GM20431 (cell line): ENCODE measurements around the gene ETDB.
"Not testable (repeated sequence)": the region's sequence is repeated elsewhere in the genome, so short reads cannot be mapped to it uniquely, and the experiment has no call there.

Source experiments
- in situ Hi-C: fragments of 300-500 bp; cut with MseI, MboI; formaldehyde crosslinking; loops from one replicate; pipeline ENCODE4 v1.15.0; 2020; ENCODE audit warnings: low sequenced_read_pairs; ENCODE audit not compliant: unreplicated experiment

ETDB gene

DNA sequence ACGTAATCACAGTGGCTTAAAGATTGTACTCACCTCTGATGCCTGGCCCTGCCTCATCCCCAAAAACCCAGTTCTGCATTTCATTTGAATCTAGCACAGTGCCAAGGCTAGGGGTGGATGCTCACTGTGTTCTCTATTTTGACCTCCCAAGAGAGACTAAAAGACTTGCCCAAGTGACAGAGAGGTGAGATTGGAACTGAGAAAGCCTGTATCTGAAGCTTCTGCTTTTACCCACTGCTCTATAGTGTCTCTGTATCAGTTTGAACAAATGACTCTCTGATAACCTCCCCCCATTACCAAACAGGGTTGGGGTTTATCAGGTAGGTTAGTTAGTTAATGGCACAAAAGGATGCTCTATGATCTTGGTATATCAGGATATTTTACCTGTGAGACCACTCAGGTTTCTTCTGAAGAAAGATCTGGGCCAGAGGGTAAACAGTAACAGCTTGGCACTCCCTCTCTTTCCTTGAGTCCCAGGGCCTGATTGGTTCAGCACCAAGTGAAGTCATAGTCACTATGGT, at the start of gene ETDB:
TSS of gene ETDB (minus strand) at position 471 of the 521 bp plus-strand sequence. CDS start 1,265 bp downstream, outside the sequence.
- in situ Hi-C loops = not testable (repeated sequence)

DNA sequence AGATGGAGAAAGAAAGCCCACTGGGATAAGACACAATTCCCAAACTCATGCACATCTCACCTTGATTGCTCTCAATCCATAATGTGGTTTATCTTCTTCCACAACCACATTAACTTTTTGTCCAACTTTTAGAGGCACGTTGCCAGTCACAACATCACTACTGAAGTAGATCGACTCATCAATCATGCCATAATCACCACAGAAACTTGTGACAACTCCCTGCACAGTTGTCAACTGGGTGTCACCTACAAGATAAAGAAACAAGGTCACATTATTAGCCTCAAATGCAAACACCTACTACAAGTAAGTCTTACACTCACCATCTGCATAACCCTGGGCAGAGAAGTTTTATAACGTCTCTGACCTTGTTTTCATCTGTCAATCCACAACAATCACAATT, 49.2 kb upstream of the ETDB start:
- in situ Hi-C loops = not testable (repeated sequence)

DNA sequence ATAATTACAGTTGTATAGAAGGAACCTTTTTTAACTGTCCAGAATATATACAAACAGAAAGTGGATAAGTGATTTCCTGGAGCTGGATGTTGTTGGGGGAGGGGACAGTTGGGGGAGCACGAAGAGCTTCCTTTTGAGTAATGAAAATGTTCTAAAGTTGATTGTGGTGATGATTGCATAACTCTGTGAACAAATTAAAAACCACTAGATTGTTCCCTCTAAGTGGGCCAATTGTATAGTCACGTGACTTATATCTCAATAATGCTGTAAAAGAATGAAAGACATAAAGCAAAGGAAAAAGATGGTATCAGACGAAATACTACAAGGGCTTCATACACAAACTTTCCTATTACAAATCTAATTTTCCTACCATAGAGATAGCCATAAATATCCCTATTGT, 48.2 kb upstream of the ETDB start:
- in situ Hi-C loops = no loop called here

DNA sequence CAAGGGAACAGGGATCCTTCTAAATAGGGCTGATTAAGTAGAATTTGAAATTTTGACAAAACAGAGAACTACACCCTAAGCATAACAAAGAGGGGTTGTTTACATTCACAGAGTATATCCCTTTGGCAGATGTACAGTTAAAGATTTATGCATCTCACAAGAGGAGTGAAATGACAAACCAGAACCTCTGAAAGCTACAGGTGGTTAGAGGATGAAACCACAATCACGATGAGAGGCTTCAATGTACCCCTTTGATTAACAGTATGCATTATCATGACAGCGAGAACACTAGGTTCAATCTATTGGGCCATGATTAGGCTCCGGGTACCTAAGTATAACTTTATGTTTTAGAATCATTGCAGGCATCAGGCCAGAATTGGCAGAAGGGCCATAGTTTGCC, 34.4 kb upstream of the ETDB start:
- in situ Hi-C loops = not testable (repeated sequence)

DNA sequence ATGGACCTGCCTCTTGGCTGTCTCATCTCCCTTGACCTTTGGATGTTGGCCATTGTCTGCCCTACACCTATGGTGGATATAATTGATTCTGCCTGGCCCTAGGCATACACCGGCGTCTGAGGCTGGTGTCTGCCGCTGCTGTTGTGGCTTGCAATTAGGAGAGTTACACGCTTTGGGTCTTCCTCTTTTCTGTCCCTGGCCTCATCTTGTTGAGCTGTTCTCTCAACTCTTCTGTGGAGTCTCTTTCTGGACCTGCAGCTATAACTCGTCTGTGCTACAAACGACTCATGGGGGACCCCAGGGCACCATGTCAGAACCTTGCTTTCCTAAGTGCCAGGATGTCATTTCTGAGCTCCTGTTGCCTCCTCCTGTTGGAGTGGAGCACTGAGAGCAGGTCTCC, 5.8 kb upstream of the ETDB start:
- in situ Hi-C loops = not testable (repeated sequence)

DNA sequence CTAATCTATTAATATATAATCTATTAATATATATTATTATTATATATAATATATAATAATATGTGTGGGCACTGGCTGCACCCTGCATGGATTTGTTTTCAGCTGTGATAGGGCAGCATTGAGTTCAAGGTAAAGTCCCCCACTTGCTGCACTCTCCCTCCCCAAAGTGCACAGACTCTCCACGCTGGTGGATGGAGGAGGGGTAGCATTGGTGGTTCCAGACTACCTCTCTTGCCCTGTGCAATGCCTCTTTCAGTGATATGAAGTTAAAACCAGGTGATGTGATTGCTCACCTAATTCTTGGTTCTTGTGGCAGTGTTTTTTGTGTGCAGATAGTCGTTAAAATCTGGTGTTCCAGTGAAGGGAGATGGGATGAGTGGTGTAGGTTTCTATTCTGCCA, 4.3 kb downstream of the ETDB start:
- in situ Hi-C loops = not testable (repeated sequence)

DNA sequence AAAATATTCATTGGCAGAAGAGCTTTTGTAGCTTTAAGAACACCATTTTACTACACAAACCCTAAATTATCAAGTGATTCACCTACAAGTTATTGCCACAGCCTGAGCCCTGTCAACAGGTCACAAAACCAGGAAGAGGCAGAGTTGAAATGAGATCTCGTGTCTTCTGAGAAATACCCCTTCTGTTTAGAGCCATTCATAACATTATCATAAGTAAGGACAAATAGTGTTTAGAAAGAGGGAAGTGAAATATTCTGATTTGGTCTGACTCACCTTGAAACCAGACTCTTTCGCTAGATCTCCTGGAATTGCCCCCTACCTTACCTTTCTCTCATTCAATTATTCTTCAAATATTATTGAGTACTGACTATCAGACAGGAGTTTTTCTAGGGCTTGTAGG, 5.9 kb downstream of the ETDB start:
- in situ Hi-C loops = no loop called here

DNA sequence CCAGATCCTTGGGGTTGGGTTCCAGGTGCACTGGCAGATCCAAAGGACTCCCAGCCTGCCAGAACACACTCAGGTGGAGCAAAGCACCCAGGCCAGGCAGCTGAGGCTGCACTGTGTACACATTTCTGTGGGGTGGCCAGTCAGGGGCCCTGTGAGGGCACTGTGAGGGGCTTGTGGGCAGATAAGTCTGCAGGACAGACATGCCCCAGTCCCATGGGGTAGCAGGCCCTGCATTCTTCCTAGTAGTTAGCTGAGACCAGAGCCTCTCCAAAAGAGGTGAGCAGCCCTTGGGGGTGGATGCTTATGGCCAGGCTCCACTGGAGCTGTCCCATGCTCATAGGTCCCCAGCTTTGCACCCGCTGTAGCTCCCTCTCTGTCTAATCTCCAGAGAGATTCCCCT, 7.6 kb downstream of the ETDB start:
- in situ Hi-C loops = no loop called here

DNA sequence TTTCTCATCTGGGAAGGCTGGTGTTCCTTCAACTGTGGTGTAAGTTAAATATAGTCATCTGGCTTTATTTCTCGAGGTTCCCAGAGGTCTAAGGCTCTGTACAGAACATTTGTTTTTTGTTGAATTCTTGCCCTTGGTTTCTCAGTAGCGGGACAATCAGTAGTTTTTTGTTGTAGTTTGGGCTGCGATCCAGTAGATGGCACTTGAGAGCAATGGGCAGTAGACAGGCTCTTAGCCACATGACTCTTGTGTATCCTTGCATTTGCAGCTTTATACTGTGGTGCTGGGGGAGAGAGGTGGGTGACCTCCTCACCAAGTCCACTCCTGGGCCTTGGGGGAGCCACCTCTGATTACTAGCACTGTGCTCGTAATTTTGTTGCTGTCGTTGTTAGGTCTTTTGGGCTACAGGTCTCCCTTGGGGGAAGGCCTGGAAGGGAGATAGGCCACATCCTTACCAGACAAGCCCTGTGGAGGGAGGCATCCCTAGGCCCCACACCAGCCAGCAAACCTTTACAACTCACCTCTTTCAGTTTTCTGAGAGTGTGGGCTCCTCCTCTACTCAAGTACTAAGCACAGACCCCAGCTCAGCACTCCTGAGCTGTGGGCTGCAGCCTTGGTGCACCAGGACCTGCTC, 8.1 kb downstream of the ETDB start:
- in situ Hi-C loops = no loop called here

DNA sequence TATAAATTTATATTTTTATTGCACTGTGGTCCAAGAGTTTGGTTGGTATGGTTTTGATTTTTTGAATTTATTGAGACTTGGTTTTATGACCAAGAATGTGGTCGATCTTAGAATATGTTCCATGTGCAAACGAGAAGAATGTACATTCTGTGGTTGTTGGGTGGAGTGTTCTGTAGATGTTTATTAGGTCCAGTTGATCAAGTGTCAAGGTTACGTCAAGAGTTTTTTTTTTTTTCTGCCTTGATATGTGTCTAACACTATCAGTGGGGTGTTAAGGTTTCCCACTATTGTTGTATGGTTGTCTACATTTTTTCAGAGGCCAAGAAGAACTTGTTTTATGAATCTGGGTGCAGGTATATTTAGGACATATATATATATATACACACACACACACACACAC, 10.8 kb downstream of the ETDB start:
- in situ Hi-C loops = no loop called here

DNA sequence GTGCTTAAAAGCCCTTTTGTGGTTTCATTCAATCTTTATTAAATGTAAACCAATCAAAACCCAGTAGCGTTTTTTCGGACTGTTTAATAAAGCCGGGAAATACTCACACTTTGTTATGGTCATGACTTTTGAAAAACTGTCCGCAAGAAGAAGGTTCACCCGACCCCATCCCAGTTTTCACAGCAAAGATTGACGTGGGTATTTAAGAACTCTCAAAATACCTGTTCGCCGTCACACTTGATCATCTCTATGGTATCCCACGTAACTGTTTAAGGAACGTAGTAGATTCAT, 20.9 kb downstream of the ETDB start:
- in situ Hi-C loops = no loop called here

DNA sequence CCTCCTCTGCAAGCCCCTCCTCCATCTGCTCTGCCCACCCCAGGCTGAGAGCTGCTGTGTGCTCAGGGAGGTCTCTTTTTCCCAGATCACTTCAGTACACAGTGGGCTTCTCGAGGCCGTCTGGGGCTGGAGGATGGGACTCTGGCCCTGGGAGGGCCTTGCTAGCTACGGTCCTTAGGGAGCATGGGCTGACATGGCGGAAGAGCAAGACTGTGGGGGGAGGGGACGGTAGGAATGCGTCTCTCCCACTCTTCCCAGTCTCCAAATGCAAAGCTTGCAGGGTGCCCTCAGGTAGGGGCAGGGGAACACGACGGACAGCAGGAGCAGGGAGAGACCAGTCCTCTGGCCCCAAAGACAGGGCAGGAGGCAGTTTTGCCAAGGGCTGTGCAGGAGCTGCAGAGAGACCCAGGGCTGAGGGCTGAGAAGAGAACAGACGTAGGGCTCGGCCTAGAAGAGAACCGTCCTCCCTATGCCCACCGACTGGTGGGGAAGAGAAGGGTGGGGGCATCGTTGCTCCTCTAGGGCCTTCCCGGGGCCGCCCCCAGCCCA, 23.1 kb downstream of the ETDB start:
- in situ Hi-C loops = not testable (repeated sequence)

DNA sequence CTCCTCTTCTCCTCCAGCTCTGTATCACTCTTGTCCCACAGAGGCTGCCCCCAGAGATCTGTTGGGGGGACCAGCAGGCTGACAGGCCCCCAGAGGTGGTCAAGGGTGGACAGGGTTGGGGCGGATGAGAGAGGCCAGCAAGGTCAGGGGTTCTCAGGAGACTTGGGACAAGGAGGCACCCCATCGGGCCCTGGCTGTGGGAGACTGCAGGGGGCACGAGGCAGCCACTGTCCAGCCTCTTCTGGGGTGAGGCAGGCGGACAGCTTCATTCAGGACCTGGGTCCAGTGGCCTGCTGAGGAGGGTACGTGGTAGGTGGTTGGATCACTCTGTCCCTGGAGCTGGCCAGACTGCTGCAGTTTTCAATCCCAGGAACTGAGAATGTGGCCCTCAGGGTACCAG, 24.6 kb downstream of the ETDB start:
- in situ Hi-C loops = no loop called here

DNA sequence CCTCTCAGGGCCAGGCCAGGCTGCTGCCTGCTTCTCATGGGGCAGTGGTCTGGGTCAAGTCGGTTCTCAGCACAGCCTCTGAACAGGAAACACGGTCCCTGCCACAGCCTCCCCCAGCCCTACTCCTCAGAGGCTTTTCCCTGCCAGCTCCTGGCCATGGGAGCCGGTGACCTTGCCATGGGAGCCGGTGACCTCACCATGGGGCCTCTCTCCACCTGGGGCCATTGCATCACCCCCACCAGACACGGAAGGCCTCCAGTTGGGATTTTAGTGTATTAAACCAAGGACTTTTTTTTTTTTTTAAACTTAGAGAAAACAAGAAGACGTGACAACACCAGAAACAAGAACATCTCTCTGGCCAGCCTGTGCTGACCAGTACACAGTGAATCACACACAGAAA, 25.6 kb downstream of the ETDB start:
- in situ Hi-C loops = no loop called here

DNA sequence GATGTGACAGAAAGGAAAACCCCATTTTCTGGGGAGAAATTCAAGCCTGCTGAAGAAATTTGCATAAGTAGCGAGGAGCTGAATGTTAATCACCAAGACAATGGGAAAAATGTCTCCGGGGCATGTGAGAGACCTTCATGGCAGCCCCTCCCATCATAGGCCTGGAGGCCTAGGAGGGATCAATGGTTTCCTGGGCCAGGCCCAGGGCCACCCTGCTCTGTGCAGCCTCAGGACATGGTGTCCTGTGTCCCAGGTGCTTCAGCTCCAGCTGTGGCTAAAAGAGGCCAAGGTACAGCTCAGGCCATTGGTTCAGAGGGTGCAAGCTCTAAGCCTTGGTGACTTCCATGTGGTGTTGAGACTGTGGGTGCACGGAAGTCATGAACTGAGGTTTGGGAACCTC, 31.2 kb downstream of the ETDB start:
- in situ Hi-C loops = no loop called here

DNA sequence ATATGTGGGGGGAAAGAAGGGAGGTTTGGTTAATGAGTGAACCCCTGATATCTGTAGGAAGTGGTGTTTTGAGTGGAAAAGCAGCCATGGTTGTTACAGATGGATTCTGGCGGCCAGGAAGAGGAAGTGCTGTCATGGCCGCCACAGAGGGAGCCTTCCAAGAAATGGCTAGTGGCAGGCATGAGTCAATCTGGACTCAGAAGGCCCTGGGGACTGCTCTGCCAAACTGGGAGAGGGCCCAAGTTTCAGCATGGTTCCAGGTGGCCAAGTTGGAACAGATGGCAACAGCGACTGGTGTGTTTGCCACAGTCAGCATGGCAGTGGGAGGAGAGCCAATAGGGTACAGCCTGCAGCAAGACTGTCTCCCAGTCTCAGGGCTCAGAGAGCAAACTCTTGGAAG, 32.5 kb downstream of the ETDB start:
- in situ Hi-C loops = no loop called here

DNA sequence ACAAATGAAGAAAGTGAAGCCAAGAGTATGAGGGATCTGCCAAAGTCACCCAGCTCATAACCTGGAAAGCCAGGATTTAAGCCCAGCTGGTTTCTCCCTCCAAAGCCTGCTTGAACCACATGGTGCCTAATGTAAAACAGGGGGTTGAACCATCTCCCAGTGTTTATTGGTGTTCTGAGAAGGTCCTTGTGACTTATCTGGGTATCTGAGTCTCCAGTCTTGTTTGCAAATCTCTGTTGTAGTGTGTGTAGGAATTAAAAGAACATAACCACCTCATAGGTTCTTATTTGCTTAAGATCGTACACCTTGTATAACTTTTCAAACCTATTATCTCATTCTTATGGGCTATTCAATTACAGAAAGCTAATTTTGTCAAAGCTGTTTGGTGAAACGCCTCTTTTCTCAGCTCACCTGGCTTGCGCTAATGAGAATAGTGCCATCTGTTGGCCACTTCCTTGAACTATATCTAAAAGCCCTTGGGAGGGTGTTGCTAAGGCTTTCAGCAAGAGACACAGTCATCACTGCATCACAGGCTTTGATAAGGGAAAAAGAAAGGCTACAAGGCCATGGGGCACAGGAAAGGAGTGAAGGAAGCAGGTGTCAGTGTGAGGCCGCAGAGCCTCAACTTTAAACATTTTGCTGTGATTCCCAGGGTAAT, 34.0 kb downstream of the ETDB start:
- in situ Hi-C loops = no loop called here

DNA sequence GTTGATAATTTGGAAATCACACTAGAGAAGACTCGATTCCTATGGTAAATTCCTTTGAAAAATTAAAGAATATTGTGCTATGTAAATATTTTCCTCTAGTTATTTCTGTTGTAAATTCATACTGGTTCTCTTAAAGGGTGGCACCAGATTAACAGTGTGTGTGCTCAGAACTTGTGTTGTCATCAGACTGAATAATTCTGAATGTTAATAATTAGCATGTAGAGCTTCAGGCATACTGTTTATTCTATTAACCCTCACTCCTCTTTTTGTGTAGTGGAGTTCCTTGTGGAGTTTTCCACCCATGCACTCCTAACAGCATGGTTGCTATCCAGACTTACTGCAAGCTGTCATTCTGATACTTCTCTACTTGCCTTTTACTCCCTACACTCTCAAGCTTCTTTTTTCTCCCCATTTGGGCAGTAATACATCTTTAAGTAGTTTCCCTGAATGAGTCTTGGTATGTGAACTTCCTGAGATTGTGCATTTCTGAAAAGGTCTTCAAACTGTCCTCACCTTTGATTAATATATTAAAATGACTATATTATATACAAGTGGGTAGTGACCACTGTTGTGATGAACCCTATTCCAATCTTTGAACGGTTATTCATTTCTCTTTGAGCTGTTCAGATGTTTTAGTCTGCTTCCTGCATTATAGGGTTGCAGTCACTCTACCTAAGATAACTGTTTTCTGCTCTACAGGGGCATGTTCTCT, 38.5 kb downstream of the ETDB start:
- in situ Hi-C loops = no loop called here
